NCI-H1092 treated with DMSO at 0.1 percent for 48 hours (cell line): Measurements from ENCODE around the gene RBBP8.

Source experiments
- DNase-seq: peaks from one replicate; lab custom pipeline; 2025; lab: John Stamatoyannopoulos, UW

RBBP8 gene

GRCh38 chr18:22999212-22999611 lies 66.1 kb downstream of the RBBP8 start:
- DNase-seq = no peak

GRCh38 chr18:22999647-23000046 lies 66.5 kb downstream of the RBBP8 start:
- no peak for DNase-seq

- DNase-seq = no peak
Observed at GRCh38 chr18:23003289-23003688, 70.2 kb downstream of the RBBP8 start.

- no peak for DNase-seq
Observed at GRCh38 chr18:23012249-23012648, 79.1 kb downstream of the RBBP8 start.

GRCh38 chr18:23020555-23021294 lies 87.6 kb downstream of the RBBP8 start:
- DNase-seq = no peak

- DNase-seq = no peak
Observed at GRCh38 chr18:23021623-23022022, 88.5 kb downstream of the RBBP8 start.

GRCh38 chr18:23032030-23032582 lies 99.0 kb downstream of the RBBP8 start:
- DNase-seq = no peak

GRCh38 chr18:23033056-23033455 lies 99.9 kb downstream of the RBBP8 start:
- DNase-seq = no peak

GRCh38 chr18:23036660-23037201 lies 103.6 kb downstream of the RBBP8 start:
- DNase-seq = no peak

GRCh38 chr18:23037646-23038045 lies 104.5 kb downstream of the RBBP8 start:
- no peak for DNase-seq

- DNase-seq = no peak
Observed at GRCh38 chr18:23038712-23039111, 105.6 kb downstream of the RBBP8 start.

- no peak for DNase-seq
Observed at GRCh38 chr18:23042133-23042532, 109.0 kb downstream of the RBBP8 start.

- DNase-seq = no peak
Observed at GRCh38 chr18:23043803-23044376, 110.8 kb downstream of the RBBP8 start.

- no peak for DNase-seq
Observed at GRCh38 chr18:23049698-23050373, 116.7 kb downstream of the RBBP8 start.

- DNase-seq = peak; percentile 38
Observed at GRCh38 chr18:23053776-23054457, 120.8 kb downstream of the RBBP8 start.

- no peak for DNase-seq
Observed at GRCh38 chr18:23054553-23054952, 121.4 kb downstream of the RBBP8 start.

GRCh38 chr18:23056315-23056714 lies 123.2 kb downstream of the RBBP8 start:
- no peak for DNase-seq

- no peak for DNase-seq
Observed at GRCh38 chr18:23057096-23057495, 124.0 kb downstream of the RBBP8 start.

- DNase-seq = no peak
Observed at GRCh38 chr18:23058746-23059415, 125.8 kb downstream of the RBBP8 start.

- no peak for DNase-seq
Observed at GRCh38 chr18:23059541-23060465, 126.7 kb downstream of the RBBP8 start.
